HL-60 (cell line): ENCODE results near the gene MIER1.

Source experiments
- CTCF ChIP-seq: IDR thresholded peaks from one replicate; pipeline ENCODE4 v1.5.1; 2011; ENCODE audit warnings: low read length, control low read depth, inconsistent platforms; ENCODE audit not compliant: insufficient read depth
- GABPA ChIP-seq: IDR thresholded peaks from 2 replicates; pipeline ENCODE4 v1.6.1; 2012; ENCODE audit warnings: low read depth
- REST ChIP-seq: IDR thresholded peaks from 2 replicates; pipeline ENCODE4 v1.6.1; 2012; ENCODE audit warnings: low read depth; ENCODE audit not compliant: insufficient replicate concordance

DNA sequence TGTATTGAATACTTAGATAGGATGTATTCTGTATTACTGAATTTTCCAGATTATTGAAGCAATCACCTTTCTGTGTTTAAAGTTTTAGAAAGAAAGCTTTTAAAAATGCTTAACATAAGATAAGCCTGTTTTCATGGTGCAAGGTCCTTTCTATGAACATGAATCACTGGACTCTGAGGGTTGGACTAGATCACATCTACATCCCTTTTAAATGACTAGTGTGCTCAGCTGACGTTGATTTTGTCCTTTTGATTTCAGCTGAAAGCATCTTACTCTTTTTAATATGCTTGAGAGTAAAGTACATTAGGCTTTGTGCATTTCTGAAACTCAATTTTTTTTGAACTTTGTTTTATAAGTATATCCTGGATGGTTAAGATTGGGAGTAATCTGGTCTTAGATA is 16.2 kb downstream of the MIER1 start:
- TF ChIP-seq CTCF (no peak), GABPA (no peak), REST (no peak)
